ENCODE measurements around the gene SP1.
A peak's percentile ranks its signal among the peaks of the same experiment; 100 is the strongest.
"Not testable (repeated sequence)": the region's sequence is repeated elsewhere in the genome, so short reads cannot be mapped to it uniquely, and the experiment has no call there.

The SP1 gene

DNA sequence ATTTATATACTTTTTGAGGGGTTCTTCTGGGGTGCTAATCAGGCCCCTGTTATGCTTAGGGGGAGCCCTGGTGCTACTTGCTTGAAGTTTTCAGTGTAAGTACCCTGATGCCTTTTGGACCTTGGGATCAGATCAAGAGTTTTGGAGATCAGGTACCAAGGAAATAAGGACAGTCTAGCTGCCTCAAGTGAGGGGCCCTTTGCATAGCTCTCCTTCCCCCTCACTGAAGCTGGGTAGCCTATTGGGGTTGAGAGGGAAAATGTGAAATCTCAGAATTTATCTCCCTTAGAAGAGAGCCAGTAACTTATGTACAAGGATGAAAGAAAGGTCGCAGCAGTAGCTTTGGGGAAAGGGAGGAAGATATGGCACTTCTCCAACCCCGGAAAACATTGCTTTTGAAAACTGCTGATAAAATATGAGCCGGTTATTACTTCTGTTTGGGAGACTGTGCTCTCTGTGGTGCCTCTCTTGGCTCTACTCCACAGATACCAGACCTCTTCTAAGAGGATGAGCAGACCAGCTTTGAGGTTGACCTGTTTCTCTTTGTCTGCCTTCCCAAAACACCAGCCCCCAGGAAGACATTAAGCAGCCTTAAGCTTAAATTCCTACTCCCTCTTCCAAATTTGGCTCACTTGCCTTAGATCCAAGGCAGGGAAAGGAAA, 34.9 kb downstream of the SP1 start:
- DNase-seq: no peak

DNA sequence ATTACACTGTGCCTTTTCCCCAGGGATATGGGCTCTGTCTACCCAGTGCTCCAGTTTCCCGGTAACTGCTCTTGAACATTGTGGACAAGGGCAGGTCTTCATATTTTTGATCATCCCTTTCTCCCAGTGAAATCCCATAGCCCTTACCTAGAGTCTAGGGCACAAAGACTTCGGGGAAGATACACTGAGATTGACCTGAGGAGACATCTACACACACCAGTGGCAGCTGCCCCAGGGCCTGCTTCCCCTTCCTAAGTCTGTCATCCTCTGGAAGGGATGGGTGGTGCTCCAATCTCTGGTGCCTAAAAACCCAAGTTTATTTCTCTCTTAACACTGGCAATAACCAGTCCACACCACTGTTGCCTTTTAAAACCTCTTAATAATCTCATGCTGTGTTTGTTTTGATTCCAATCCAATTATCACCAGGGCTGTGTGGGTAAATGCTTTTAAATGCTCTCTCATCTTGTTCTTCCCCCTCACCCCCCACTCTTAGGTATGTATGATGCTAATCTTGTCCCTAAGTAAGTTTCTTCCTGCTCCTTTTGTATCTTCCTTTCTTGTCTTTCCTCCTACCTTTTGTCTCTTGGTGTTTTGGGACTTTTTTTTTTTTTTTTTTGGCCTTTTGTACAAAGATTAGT, 35.9 kb downstream of the SP1 start:
- DNase-seq: not testable (repeated sequence)

DNA sequence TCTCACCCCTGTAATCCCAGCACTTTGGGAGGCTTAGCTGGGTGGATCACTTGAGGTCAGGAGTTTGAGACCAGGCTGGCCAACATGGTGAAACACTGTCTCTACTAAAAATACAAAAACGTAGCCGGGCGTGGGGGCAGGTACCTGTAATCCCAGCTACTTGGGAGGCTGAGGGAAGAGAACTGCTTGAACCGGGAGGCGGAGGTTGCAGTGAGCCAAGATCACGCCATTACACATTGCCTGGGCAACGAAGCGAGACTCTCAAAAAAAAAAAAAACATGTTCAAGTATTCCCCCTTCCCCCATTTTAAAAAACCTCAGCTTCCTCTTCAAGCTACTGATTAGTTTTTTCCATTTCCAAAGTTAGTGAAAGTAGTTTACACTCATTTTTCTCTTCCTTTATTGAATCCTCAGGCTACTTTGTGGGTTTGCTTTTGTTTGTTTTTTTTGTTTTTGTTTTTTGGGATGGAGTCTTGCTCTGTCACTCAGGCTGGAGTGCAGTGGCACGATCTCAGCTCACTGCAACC, 37.4 kb downstream of the SP1 start:
- not testable (repeated sequence) for DNase-seq

DNA sequence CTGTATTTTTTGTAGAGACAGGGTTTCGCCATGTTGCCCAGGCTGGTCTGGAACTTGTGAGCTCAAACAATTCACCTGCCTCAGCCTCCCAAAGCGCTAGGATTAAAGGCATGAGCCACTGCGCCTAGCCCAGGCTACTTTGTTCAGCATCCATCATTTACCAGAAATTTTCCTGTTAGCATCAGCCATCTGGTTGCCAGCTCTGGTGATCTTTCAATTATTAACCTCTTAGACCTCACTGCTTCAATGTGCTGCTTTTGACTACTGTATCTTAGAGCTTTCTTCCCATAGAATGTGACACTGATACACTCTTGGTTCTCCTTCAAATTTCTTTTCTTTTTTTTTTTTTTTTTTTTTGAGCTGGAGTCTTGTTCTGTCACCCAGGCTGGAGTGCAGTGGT, 38.2 kb downstream of the SP1 start:
- no peak for DNase-seq

DNA sequence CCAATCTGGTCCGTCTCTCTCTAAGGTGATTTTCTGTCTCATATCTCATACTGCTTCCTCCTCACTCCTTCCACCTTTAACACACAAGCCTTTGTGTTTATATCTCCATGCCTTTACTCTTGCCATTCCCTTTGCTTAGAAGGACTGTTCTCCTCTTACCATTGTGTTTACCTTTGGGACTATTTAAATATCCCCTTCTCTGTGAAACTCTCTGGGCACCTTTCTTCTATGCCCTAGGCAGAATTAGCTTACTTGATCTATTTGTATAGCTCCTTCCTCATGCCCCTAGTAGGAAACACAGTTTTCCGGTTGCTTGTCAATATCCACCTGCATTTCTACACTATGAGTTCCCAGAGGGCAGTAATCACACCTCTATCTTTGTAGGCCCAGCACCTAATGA, 39.8 kb downstream of the SP1 start:
- no peak for DNase-seq

DNA sequence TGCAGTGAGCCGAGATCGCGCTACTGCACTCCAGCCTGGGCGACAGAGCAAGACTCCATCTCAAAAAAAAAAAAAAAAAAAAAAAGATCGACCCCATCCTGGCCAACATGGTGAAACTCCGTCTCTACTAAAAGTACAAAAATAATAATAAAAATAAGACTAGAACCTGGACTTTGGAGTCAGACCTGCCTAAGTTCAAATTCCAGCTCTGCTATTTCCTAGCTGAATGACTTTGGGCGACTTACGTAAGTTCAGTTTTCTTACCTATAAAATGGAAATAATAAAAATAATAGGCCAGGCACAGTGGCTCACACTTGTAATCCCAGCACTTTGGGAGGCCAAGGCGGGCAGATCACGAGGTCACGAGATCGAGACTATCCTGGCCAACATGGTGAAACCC, 42.3 kb downstream of the SP1 start:
- DNase-seq: not testable (repeated sequence)

DNA sequence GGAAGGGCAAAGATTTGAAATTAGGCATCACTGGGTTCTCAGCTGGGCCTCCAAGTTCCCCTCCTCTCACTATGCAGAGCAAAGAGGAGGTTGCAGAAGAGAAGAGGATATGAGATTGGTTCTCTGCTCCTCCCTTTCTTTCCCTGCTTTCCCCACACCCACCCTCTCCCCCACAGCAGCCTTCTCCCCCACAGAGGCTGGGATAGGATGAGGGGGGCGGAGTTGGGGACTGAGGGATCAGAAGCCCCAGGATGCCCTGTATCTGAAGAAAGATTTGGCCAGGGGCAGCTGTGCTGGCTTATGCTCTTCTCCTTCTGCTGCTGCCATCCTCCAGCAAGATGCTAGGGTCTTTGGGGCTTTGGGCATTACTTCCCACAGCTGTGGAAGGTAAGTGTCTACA, 43.6 kb downstream of the SP1 start, which contains the start of gene AMHR2:
TSS of gene AMHR2 (plus strand) at position 259 of the 400 bp plus-strand sequence. CDS start at position 339, 80 bp downstream.
- DNase-seq: no peak

DNA sequence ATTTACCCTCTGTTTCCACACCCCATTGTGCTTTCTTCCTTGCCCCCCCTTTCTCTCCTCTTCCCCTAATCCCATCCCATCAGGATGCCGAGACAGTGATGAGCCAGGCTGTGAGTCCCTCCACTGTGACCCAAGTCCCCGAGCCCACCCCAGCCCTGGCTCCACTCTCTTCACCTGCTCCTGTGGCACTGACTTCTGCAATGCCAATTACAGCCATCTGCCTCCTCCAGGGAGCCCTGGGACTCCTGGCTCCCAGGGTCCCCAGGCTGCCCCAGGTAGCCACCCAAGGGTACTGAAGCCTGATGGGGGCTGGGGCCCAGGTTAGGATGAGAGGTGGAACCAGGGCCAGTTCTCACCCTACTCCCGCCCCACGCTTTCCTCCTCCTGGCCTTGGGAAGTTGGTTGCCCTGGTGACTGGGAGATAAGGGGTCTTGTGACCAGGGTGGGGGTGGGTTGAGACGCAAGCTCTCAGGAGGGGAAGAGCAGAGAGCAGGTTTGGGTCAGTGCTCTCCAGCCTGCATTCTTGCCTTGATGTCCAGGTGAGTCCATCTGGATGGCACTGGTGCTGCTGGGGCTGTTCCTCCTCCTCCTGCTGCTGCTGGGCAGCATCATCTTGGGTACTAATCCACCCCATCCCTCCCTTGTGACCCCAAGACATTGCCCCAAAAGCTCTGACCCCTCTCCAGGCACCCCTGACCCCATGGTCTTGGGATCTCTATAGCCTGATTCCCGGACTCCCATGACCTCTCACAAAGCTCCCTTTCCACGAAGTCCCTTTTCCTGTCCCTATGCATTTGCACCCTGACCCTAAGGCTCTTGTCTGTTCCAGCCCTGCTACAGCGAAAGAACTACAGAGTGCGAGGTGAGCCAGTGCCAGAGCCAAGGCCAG, 44.9 kb downstream of the SP1 start:
- no peak for DNase-seq

DNA sequence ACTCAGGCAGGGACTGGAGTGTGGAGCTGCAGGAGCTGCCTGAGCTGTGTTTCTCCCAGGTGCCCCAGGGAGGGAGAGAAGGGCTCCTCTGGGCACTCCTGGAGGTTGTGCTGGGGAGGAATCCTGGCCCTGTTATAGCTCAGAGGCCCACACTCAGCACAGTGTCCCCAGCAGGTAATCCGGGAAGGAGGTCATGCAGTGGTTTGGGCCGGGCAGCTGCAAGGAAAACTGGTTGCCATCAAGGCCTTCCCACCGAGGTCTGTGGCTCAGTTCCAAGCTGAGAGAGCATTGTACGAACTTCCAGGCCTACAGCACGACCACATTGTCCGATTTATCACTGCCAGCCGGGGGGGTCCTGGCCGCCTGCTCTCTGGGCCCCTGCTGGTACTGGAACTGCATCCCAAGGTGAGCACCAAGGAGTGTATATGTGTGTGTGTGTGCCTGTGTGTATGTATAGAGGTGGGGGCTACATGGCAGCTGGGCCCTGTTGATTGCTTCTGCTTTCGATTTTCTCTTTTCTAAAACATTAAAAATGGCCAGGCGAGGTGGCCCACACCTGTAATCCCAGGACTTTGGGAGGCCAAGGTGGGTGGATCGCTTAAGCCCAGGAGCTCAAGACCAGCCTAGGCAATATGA, 45.7 kb downstream of the SP1 start:
- DNase-seq: no peak

DNA sequence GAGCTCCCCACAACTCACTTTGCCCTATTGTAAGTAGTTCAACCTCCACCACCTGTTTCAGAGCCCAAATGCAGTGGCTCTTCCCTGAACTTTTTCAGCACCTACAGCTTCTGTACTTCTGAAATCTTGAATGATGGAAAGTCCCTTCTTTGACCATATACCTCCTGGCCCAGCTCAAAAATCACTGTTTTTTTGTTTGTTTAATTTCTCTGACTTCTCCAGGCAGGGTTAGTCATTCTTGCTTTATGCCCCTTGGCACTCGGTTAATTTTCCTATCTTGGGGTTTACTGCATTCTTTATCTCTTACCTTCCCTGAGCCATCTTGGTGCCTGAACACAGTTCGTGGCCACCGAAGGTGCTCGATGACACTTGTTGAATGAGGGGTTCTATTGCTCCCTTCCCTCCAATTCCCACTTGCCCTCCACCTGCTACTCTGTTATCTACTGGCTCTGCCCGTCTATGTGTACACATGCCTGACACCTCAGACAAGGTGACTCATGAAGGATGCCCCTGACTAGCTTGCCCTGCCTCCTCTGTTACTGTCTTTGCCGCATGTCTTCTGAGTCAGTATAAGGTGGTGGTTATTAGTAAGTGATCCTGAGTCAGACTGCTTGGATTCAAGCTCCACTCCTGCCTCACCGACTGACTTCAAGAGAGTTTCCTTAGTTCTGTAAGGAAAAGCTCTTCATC, 48.1 kb downstream of the SP1 start:
- no peak for DNase-seq

DNA sequence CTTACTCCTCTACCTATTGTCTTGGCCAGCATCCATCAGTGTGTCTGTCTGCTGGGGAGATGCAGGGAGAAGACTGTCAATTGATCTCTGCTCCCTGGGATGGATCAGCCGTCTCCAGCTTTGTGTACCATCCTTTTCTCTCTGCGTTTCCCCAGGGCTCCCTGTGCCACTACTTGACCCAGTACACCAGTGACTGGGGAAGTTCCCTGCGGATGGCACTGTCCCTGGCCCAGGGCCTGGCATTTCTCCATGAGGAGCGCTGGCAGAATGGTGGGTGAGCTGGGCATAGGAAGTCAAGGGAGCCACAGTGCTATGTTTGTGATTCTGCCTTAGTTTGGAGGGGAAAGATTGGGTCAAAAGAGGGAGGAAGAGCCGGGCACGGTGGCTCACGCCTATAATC, 48.8 kb downstream of the SP1 start:
- DNase-seq: no peak

DNA sequence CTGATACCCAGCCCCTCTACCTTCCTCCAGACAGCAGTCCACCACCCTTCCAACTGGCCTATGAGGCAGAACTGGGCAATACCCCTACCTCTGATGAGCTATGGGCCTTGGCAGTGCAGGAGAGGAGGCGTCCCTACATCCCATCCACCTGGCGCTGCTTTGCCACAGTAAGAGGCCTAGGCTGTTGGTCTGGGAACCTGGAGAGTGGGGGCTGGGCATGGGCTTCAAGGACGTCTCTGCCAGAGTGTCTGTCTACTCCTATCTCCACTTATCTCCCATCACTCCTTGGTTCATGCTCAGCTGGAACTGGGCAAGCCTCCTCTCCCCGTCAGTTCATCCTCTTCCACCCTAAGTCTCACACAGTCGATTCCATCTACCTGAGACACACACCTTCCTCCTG, 50.1 kb downstream of the SP1 start:
- DNase-seq: no peak

DNA sequence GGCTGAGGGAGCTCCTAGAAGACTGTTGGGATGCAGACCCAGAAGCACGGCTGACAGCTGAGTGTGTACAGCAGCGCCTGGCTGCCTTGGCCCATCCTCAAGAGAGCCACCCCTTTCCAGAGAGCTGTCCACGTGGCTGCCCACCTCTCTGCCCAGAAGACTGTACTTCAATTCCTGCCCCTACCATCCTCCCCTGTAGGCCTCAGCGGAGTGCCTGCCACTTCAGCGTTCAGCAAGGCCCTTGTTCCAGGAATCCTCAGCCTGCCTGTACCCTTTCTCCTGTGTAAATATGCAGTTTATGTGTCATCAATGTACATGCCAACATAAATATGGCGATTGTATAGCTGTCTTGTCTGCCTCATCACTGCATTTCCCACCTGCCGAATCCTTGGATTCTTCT, 51.2 kb downstream of the SP1 start:
- no peak for DNase-seq

DNA sequence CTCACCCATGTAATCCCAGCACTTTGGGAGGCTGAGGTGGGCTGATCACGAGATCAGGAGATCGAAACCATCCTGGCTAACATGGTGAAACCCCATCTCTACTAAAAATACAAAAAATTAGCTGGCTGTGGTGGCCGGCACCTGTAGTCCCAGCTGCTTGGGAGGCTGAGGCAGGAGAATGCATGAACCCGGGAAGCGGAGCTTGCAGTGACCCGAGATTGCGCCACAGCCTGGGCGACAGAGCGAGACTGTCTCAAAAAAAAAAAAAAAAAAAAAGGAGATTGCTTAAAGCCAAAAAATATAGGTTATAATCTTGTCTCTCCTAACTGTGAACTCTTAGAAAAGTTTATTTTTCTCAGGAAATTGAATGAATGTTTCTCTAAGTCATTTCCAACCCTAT, 55.4 kb downstream of the SP1 start:
- DNase-seq: not testable (repeated sequence)

DNA sequence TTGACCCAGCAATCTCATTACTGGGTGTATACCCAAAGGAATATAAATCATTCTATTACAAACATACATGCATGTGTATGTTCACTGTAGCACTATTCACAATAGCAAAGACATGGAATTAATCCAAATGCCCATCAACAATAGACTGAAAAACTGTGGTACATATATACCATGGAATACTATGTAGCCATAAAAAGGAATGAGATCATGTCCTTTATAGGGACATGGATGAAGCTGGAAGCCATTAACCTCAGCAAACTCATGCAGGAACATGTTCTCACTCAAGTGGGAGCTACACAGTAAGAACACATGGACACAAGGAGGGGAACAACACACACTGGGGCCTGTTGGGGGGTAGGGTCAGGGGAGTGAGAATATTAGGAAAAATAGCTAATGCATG, 59.6 kb downstream of the SP1 start:
- DNase-seq: not testable (repeated sequence)

DNA sequence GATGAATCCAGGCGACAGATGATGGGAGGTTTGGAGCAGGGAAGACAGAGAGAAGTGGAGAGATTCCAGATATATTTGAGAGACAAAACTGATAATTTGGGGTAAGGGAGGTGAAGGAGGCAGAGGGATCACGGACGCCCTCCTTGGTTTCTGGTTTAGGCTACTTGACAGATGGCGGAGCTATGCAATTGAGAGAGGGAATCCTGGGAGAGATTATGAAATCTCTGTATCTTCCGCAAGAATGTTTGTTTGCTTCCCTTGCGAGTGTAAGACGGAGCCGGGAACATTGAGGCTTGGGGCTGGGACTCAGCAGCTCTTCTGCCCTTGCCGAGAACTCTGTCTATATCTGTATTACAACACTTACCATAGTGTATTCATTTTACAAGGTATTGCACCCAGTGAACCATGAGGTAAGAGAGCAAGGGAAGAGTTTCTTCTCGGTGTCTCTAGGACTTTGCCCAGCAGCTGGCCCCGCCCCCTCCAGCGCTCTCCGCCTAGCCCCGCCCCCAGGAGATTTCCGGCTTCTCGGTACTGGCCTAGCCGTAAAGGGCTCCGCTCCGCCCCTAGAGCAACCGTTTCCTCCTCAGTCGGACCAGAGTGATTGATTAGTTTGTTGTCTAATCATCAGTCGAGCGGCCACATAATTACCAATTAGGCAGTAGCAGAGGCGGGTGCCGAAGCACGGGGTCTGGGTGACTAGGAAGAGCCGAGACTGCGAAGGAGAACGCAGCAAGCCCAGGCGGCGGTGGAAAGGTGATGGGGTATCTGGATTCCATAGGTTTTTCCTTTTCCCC, 61.3 kb downstream of the SP1 start, which contains the start of gene PRR13:
TSS of gene PRR13 (plus strand) at position 695 of the 794 bp plus-strand sequence. CDS start 981 bp downstream, outside the sequence.
- peak; percentile 99 for DNase-seq

DNA sequence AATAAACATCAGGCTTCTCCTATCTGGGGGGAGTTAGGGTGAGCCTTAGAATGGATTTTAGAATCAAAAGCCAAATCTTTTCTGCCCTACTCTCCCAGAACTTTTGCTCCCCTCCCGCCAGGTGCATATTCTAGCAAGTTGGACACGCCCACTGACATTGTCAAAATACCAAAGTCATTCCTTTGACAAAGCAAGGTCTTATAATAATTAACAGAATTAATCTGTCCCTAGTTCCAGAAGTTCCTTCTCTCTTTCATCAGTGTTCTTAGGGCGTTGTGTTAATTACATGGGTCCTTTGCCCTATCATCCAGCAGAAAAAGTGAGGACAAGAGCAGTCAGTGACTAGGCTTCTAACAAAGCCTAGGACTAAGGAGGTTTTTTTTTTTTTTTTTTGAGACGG, 64.0 kb downstream of the SP1 start:
- no peak for DNase-seq

DNA sequence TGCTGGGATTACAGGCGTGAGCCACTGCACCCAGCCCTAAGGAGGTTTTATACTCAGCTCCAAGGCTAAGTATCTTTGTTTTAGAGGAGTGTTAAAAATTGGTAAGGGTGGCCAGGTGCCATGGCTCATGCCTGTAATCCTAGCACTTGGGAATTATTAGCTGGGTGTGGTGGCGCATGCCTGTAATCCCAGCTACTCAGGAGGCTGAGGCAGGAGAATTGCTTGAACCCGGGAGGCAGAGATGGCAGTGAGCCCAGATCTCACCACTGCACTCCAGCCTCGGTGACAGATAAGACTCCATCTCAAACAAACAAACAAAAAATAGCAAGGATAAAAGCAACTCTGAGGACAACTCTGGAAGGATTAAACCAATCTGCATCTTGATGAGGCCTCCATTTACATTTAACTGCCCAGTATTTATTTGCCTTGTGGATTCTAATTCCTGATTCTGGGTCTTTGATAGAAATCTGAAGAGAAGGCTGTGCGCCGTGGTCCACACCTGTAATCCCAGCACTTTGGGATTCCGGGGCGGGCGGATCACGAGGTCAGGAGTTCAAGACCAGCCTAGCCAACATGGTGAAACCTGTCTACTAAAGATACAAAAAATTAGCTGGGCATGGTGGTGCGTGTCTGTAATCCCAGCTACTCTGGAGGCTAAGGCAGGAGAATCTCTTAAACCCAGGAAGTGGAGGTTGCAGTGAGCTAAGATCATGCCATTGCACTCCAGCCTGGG, 64.8 kb downstream of the SP1 start:
- not testable (repeated sequence) for DNase-seq

DNA sequence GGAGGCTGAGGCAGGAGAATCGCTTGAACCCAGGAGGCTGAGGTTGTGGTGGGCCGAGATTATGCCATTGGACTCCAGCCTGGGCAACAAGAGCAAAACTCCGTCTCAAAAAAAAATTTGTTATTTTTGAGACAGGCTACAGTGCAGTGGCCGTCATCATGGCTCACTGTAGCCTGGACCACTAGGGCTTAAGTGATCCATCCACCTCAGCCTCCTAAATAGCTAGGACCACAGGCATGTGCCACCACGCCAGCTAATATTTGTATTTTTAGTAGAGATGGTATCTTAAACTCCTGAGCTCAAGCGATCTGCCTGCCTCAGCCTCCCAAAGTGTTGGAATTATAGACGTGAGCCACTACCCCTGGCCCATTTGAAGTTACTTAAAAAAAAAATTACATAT, 71.0 kb downstream of the SP1 start:
- DNase-seq: no peak

DNA sequence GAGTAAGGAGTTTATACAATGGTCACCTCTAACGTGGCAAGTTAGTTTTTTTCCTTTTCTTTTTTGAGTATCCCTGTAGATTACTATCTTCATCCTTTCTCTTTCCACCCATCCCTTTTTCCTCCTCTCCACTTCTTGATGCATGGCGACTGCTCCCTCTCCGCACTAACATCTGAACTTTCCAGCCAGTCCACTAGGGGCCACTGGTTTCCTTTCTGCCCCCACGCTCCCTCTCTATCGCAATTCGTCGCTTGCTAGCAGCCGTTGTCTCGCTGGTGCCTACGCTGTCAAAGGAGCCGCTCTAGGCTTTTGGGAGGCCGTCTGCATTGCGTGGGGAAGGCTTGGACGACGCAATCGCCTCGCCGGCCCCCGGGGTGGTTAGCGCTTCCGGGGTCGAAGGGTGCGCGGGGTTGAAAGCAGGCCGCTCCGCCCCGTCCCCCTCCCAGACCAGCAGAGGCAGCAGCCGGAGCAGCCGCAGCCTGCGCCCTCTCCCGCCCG, 71.7 kb downstream of the SP1 start, which contains the start of gene PCBP2:
TSS of gene PCBP2 (plus strand) at position 442 of the 498 bp plus-strand sequence. CDS start 2,699 bp downstream, outside the sequence.
- peak; percentile 99 for DNase-seq

Measured in CD4-positive, alpha-beta T cell treated with Interleukin-17A for 1 hour (primary cell).